Measurements from ENCODE around the gene YBX1. TPM values are rescaled to one million over a fixed set of nuclear protein-coding genes. Genes with fewer than 3 reads are reported as not detected.
A peak's percentile ranks its signal among the peaks of the same experiment; 100 is the strongest.
"Not testable (repeated sequence)": the region's sequence is repeated elsewhere in the genome, so short reads cannot be mapped to it uniquely, and the experiment has no call there.

Gene YBX1
- total RNA-seq, 1 experiment from 2014 or later: 652 TPM

GRCh38 chr1:42680921-42681683 lies 1.1 kb upstream of the YBX1 start:
- Histone ChIP-seq H2AFZ (ENCODE audit: low read length) (no peak overlapping the region; the same call in 1 of the 2 replicates), H4K20me1 (ENCODE audit: insufficient read depth, low read depth, low read length) (peaks cover 31% of the 10 kb centered on the region), H3K9me3 (ENCODE audit: low read length) (no peaks in the 10 kb centered on the region), H3K27ac (ENCODE audit: low read length) (peak overlapping the region; percentile 75), H3K4me3 (ENCODE audit: low read length) (peak overlapping the region; percentile 67), H3K9ac (ENCODE audit: low read length) (peak overlapping the region; percentile 96), H3K4me1 (ENCODE audit: low read length) (peaks cover 46% of the 10 kb centered on the region), H3K9me2 (replicated peaks; ENCODE audit: insufficient read depth, low read length) (no peaks in the 10 kb centered on the region), H3K36me3 (ENCODE audit: insufficient read depth, low read length) (peaks cover 36% of the 10 kb centered on the region), H3K27me3 (ENCODE audit: low read length) (no peaks in the 10 kb centered on the region), H3K79me2 (ENCODE audit: low read length) (peaks cover 51% of the 10 kb centered on the region), H3K4me2 (ENCODE audit: low read depth, low read length, poor library complexity, severe bottlenecking) (peak overlapping the region; percentile 79)
- peak; percentile 73 for DNase-seq

DNA sequence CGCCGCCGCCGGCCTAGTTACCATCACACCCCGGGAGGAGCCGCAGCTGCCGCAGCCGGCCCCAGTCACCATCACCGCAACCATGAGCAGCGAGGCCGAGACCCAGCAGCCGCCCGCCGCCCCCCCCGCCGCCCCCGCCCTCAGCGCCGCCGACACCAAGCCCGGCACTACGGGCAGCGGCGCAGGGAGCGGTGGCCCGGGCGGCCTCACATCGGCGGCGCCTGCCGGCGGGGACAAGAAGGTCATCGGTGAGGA lies 193 bp downstream of the YBX1 start:
- H3K4me3 ChIP-seq (ENCODE audit: low read length): peak overlapping the region; percentile 67; the same call in 1 of the 2 replicates

GRCh38 chr1:42682739-42683531 lies 717 bp downstream of the YBX1 start:
- Histone ChIP-seq H3K27me3 (ENCODE audit: low read length) (no peaks in the 10 kb centered on the region), H3K9ac (ENCODE audit: low read length) (peak overlapping the region; percentile 87), H2AFZ (ENCODE audit: low read length) (no peak overlapping the region), H3K4me3 (ENCODE audit: low read length) (peak overlapping the region; percentile 67), H4K20me1 (ENCODE audit: insufficient read depth, low read depth, low read length) (peaks cover 50% of the 10 kb centered on the region), H3K9me2 (replicated peaks; ENCODE audit: insufficient read depth, low read length) (no peaks in the 10 kb centered on the region), H3K4me2 (ENCODE audit: low read depth, low read length, poor library complexity, severe bottlenecking) (peak overlapping the region; percentile 97), H3K79me2 (ENCODE audit: low read length) (peaks cover 69% of the 10 kb centered on the region), H3K36me3 (ENCODE audit: insufficient read depth, low read length) (peaks cover 47% of the 10 kb centered on the region), H3K9me3 (ENCODE audit: low read length) (no peaks in the 10 kb centered on the region), H3K4me1 (ENCODE audit: low read length) (peaks cover 64% of the 10 kb centered on the region), H3K27ac (ENCODE audit: low read length) (peak overlapping the region; percentile 53)
- peak; percentile 85 for DNase-seq

More for the DNA sequence above, 193 bp downstream of the YBX1 start:
- H3K9ac ChIP-seq (ENCODE audit: low read length): peak overlapping the region; percentile 87
- not testable (repeated sequence) for H2AFZ ChIP-seq (ENCODE audit: low read length); DNase-seq; H3K27me3 ChIP-seq (ENCODE audit: low read length); H3K4me2 ChIP-seq (ENCODE audit: low read depth, low read length, poor library complexity, severe bottlenecking); H3K9me2 ChIP-seq (replicated peaks; ENCODE audit: insufficient read depth, low read length); H3K27ac ChIP-seq (ENCODE audit: low read length); H3K9me3 ChIP-seq (ENCODE audit: low read length)
- peaks cover 59% of the 10 kb centered on the region for H3K4me1 ChIP-seq (ENCODE audit: low read length)
- H3K36me3 ChIP-seq (ENCODE audit: insufficient read depth, low read length): peaks cover 41% of the 10 kb centered on the region
- peaks cover 44% of the 10 kb centered on the region for H4K20me1 ChIP-seq (ENCODE audit: insufficient read depth, low read depth, low read length)
- peaks cover 64% of the 10 kb centered on the region for H3K79me2 ChIP-seq (ENCODE audit: low read length)

- Histone ChIP-seq H3K9me3 (ENCODE audit: low read length) (no peaks in the 10 kb centered on the region), H3K27me3 (ENCODE audit: low read length) (no peaks in the 10 kb centered on the region), H3K27ac (ENCODE audit: low read length) (0 out of 2 replicates have a peak overlapping the region, but pooled peaks have one; percentile 53), H2AFZ (ENCODE audit: low read length) (no peak overlapping the region), H3K9ac (ENCODE audit: low read length) (peak overlapping the region; percentile 87), H3K9me2 (replicated peaks; ENCODE audit: insufficient read depth, low read length) (no peaks in the 10 kb centered on the region), H3K36me3 (ENCODE audit: insufficient read depth, low read length) (peaks cover 59% of the 10 kb centered on the region), H3K79me2 (ENCODE audit: low read length) (peaks cover 81% of the 10 kb centered on the region), H3K4me3 (ENCODE audit: low read length) (peak overlapping the region; percentile 67), H3K4me2 (ENCODE audit: low read depth, low read length, poor library complexity, severe bottlenecking) (peak overlapping the region; percentile 97), H3K4me1 (ENCODE audit: low read length) (peaks cover 76% of the 10 kb centered on the region), H4K20me1 (ENCODE audit: insufficient read depth, low read depth, low read length) (peaks cover 62% of the 10 kb centered on the region)
- peak; percentile 60 for DNase-seq
These were observed 1.9 kb downstream of the YBX1 start for GRCh38 chr1:42684139-42684538.

DNA sequence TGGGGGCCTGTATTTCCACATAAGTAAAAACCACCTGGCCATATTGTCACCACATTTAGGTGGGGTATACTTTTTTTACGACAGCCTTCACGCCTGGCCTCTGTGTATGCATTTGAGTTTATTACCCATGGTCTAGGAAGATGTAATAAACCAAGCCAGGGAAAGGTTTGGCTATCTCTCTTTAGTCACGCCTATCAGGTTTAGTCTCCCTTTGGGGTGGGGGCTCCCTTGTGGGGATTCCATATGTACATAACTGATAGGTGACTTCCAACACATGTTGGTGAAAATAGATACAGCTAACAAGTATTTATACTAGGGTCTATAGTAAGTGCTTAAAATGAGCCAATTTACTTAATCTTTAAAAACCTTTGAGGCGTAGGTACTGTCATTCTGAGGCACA lies 4.2 kb downstream of the YBX1 start:
- Histone ChIP-seq H3K9me3 (ENCODE audit: low read length) (no peaks in the 10 kb centered on the region), H3K9me2 (replicated peaks; ENCODE audit: insufficient read depth, low read length) (no peaks in the 10 kb centered on the region), H3K79me2 (ENCODE audit: low read length) (peaks cover 91% of the 10 kb centered on the region), H3K4me1 (ENCODE audit: low read length) (peaks cover 71% of the 10 kb centered on the region), H2AFZ (ENCODE audit: low read length) (no peak overlapping the region), H4K20me1 (ENCODE audit: insufficient read depth, low read depth, low read length) (peaks cover 84% of the 10 kb centered on the region), H3K9ac (ENCODE audit: low read length) (no peak overlapping the region), H3K27ac (ENCODE audit: low read length) (no peak overlapping the region), H3K27me3 (ENCODE audit: low read length) (no peaks in the 10 kb centered on the region), H3K36me3 (ENCODE audit: insufficient read depth, low read length) (peaks cover 80% of the 10 kb centered on the region), H3K4me2 (ENCODE audit: low read depth, low read length, poor library complexity, severe bottlenecking) (peak overlapping the region; percentile 97), H3K4me3 (ENCODE audit: low read length) (peak overlapping the region; percentile 20; the same call in 1 of the 2 replicates)
- DNase-seq: no peak

- peaks cover 100% of the 10 kb centered on the region for H3K79me2 ChIP-seq (ENCODE audit: low read length)
- no peak overlapping the region for H3K4me3 ChIP-seq (ENCODE audit: low read length)
- no peak overlapping the region for H3K4me2 ChIP-seq (ENCODE audit: low read depth, low read length, poor library complexity, severe bottlenecking)
- no peak for DNase-seq
- no peak overlapping the region for H3K27ac ChIP-seq (ENCODE audit: low read length)
- H3K9me3 ChIP-seq (ENCODE audit: low read length): no peaks in the 10 kb centered on the region
- no peaks in the 10 kb centered on the region for H3K9me2 ChIP-seq (replicated peaks; ENCODE audit: insufficient read depth, low read length)
- no peak overlapping the region for H2AFZ ChIP-seq (ENCODE audit: low read length)
- peaks cover 94% of the 10 kb centered on the region for H3K36me3 ChIP-seq (ENCODE audit: insufficient read depth, low read length)
- H4K20me1 ChIP-seq (ENCODE audit: insufficient read depth, low read depth, low read length): peaks cover 97% of the 10 kb centered on the region
- H3K4me1 ChIP-seq (ENCODE audit: low read length): peaks cover 56% of the 10 kb centered on the region
- no peaks in the 10 kb centered on the region for H3K27me3 ChIP-seq (ENCODE audit: low read length)
- no peak overlapping the region for H3K9ac ChIP-seq (ENCODE audit: low read length)
These were observed 7.7 kb downstream of the YBX1 start for GRCh38 chr1:42689912-42690311.

- no peak overlapping the region for H3K4me3 ChIP-seq (ENCODE audit: low read length)
These were observed 8.4 kb downstream of the YBX1 start for GRCh38 chr1:42690477-42691156.

GRCh38 chr1:42691157-42691498 lies 8.9 kb downstream of the YBX1 start:
- peaks cover 97% of the 10 kb centered on the region for H4K20me1 ChIP-seq (ENCODE audit: insufficient read depth, low read depth, low read length)
- H3K9me3 ChIP-seq (ENCODE audit: low read length): no peaks in the 10 kb centered on the region
- no peak overlapping the region for H3K4me2 ChIP-seq (ENCODE audit: low read depth, low read length, poor library complexity, severe bottlenecking)
- H3K9me2 ChIP-seq (replicated peaks; ENCODE audit: insufficient read depth, low read length): no peaks in the 10 kb centered on the region
- no peaks in the 10 kb centered on the region for H3K27me3 ChIP-seq (ENCODE audit: low read length)
- H3K4me1 ChIP-seq (ENCODE audit: low read length): peaks cover 44% of the 10 kb centered on the region
- no peak overlapping the region for H3K27ac ChIP-seq (ENCODE audit: low read length)
- H3K9ac ChIP-seq (ENCODE audit: low read length): no peak overlapping the region
- no peak overlapping the region for H3K4me3 ChIP-seq (ENCODE audit: low read length)
- DNase-seq: no peak
- H3K36me3 ChIP-seq (ENCODE audit: insufficient read depth, low read length): peaks cover 94% of the 10 kb centered on the region
- H3K79me2 ChIP-seq (ENCODE audit: low read length): peaks cover 100% of the 10 kb centered on the region
- H2AFZ ChIP-seq (ENCODE audit: low read length): no peak overlapping the region

More at GRCh38 chr1:42690477-42691156, 8.4 kb downstream of the YBX1 start:
- no peaks in the 10 kb centered on the region for H3K9me2 ChIP-seq (replicated peaks; ENCODE audit: insufficient read depth, low read length)
- H3K4me2 ChIP-seq (ENCODE audit: low read depth, low read length, poor library complexity, severe bottlenecking): no peak overlapping the region
- peaks cover 97% of the 10 kb centered on the region for H4K20me1 ChIP-seq (ENCODE audit: insufficient read depth, low read depth, low read length)
- H2AFZ ChIP-seq (ENCODE audit: low read length): no peak overlapping the region
- no peak overlapping the region for H3K27ac ChIP-seq (ENCODE audit: low read length)
- no peak for DNase-seq
- peaks cover 94% of the 10 kb centered on the region for H3K36me3 ChIP-seq (ENCODE audit: insufficient read depth, low read length)
- peaks cover 49% of the 10 kb centered on the region for H3K4me1 ChIP-seq (ENCODE audit: low read length)
- H3K27me3 ChIP-seq (ENCODE audit: low read length): no peaks in the 10 kb centered on the region
- H3K79me2 ChIP-seq (ENCODE audit: low read length): peaks cover 100% of the 10 kb centered on the region
- no peak overlapping the region for H3K9ac ChIP-seq (ENCODE audit: low read length)
- H3K9me3 ChIP-seq (ENCODE audit: low read length): no peaks in the 10 kb centered on the region

Data from Karpas-422 (cell line).